NCI-H2029 treated with DMSO at 0.1 percent for 48 hours (cell line): Measurements from ENCODE around the gene TM7SF3.

Source experiments
- DNase-seq: peaks from one replicate; lab custom pipeline; 2025; lab: John Stamatoyannopoulos, UW

The TM7SF3 gene

DNA sequence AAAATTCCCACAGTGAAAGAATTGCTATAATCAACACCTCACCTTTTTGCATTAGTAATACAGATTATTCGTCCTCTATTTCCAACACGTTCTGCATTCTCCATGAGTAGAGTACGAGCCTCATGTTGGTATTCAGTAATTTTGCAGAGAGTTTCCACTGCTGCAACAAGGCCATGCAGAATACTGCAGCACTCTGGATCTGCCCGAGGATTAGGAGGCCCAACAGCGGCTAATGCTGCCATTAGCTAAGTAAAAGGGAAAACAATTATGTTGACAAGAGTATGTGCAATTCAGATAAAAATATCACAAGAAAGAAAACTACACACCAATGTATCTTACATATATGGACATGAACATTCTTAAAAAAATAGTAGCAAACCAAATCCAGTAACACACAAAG, 85.5 kb downstream of the TM7SF3 start:
- DNase-seq = no peak
